Astrocyte (in vitro differentiated cells and primary cell): Measurements from ENCODE around the gene CFHR5.

Source experiments
- EZH2 ChIP-seq: IDR thresholded peaks from 2 replicates; pipeline ENCODE4 v1.6.1; 2012; ENCODE audit warnings: mild to moderate bottlenecking, low read length, inconsistent platforms; ENCODE audit not compliant: insufficient read depth
- TF ChIP-seq, protein P1 (sequence below): IDR thresholded peaks from 2 replicates; pipeline ENCODE4 v1.5.1; 2011; ENCODE audit warnings: low read depth, mild to moderate bottlenecking, inconsistent platforms, low read length, moderate library complexity; ENCODE audit not compliant: insufficient read depth

DNA sequence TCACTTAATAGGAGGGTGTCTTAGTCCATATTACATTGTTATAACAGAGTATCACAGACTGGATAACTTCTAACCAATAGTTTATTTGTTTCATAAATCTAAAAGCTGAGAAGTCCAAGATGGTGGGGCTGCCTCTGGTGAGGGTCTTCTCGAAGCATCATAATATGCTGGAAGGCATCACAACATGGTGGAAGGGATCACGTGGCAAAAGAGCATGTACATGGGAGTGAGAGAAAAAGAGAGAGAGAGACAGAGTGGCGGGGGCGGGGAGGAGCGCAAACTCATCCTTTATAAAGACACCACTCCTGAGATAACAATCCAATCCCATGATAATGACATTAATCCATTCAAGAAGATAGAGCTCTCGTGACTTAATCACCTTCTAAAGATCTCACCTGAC lies 31.5 kb downstream of the CFHR5 start:
- TF ChIP-seq, protein P1, sequence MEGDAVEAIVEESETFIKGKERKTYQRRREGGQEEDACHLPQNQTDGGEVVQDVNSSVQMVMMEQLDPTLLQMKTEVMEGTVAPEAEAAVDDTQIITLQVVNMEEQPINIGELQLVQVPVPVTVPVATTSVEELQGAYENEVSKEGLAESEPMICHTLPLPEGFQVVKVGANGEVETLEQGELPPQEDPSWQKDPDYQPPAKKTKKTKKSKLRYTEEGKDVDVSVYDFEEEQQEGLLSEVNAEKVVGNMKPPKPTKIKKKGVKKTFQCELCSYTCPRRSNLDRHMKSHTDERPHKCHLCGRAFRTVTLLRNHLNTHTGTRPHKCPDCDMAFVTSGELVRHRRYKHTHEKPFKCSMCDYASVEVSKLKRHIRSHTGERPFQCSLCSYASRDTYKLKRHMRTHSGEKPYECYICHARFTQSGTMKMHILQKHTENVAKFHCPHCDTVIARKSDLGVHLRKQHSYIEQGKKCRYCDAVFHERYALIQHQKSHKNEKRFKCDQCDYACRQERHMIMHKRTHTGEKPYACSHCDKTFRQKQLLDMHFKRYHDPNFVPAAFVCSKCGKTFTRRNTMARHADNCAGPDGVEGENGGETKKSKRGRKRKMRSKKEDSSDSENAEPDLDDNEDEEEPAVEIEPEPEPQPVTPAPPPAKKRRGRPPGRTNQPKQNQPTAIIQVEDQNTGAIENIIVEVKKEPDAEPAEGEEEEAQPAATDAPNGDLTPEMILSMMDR = no peak
- TF ChIP-seq EZH2 = no peak
